Left ventricle myocardium inferior (tissue), 1 donor: ENCODE results near the gene PLCG1. TPM values are rescaled to one million over a fixed set of nuclear protein-coding genes. Genes with fewer than 3 reads are reported as not detected.
A peak's percentile ranks its signal among the peaks of the same experiment; 100 is the strongest.

Experiments used
- DNase-seq: peaks from one replicate; pipeline ENCODE4 v3.0.0-alpha.2; 2020
- H3K27ac ChIP-seq: fragments of 200-600 bp; replicated peaks from 2 replicates; pipeline ENCODE4 v1.8.0; 2021
- H3K27me3 ChIP-seq: fragments of 200-600 bp; 2 replicates; pipeline ENCODE4 v1.8.0; 2021; ENCODE audit warnings: low read depth
- H3K36me3 ChIP-seq: fragments of 200-600 bp; 2 replicates; pipeline ENCODE4 v1.8.0; 2021
- H3K4me1 ChIP-seq: fragments of 200-600 bp; 2 replicates; pipeline ENCODE4 v1.8.0; 2021
- H3K4me3 ChIP-seq: fragments of 200-600 bp; 2 replicates; pipeline ENCODE4 v1.8.0; 2021; ENCODE audit warnings: mild to moderate bottlenecking, moderate library complexity
- H3K9me3 ChIP-seq: fragments of 200-600 bp; replicated peaks from 2 replicates; pipeline ENCODE4 v1.8.0; 2021
- intact Hi-C: fragments of 100-400 bp; cut with micrococcal nuclease; formaldehyde crosslinking; loops from one replicate; pipeline ENCODE4 v1.11.0; 2022
- total RNA-seq: library from RNA; stranded (reverse); fragmentation: NEBNext Ultra II Directional; extraction: Animal tissue kit (Norgen Biotek cat#: 25700); gene quantifications from one replicate; pipeline ENCODE4 v1.2.1, GENCODE V29; 2021
- TF ChIP-seq, protein P1 (sequence below): fragments of 200-600 bp; IDR thresholded peaks from 2 replicates; pipeline ENCODE4 v1.8.0; 2021; ENCODE audit warnings: antibody characterized with exemption, mild to moderate bottlenecking, borderline replicate concordance
- donor health status: DM: no; HTN: yes; CAD: no; lungs with severe emphysema.

PLCG1 gene
- total RNA-seq, 1 donor from 2014 or later = 46.1 TPM

- H3K9me3 ChIP-seq = no peaks in the 10 kb centered on the region
- H3K36me3 ChIP-seq = peaks cover 88% of the 10 kb centered on the region
- H3K27me3 ChIP-seq = no peaks in the 10 kb centered on the region
- intact Hi-C loops = no loop called here
- H3K4me3 ChIP-seq = no peak overlapping the region
- H3K4me1 ChIP-seq = peaks cover 23% of the 10 kb centered on the region
- TF ChIP-seq, protein P1, sequence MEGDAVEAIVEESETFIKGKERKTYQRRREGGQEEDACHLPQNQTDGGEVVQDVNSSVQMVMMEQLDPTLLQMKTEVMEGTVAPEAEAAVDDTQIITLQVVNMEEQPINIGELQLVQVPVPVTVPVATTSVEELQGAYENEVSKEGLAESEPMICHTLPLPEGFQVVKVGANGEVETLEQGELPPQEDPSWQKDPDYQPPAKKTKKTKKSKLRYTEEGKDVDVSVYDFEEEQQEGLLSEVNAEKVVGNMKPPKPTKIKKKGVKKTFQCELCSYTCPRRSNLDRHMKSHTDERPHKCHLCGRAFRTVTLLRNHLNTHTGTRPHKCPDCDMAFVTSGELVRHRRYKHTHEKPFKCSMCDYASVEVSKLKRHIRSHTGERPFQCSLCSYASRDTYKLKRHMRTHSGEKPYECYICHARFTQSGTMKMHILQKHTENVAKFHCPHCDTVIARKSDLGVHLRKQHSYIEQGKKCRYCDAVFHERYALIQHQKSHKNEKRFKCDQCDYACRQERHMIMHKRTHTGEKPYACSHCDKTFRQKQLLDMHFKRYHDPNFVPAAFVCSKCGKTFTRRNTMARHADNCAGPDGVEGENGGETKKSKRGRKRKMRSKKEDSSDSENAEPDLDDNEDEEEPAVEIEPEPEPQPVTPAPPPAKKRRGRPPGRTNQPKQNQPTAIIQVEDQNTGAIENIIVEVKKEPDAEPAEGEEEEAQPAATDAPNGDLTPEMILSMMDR = no peak
- DNase-seq = no peak
- H3K27ac ChIP-seq = peak overlapping the region; percentile 21
Measured at GRCh38 chr20:41168281-41169161, 31.2 kb downstream of the PLCG1 start.

GRCh38 chr20:41169162-41169690 lies 31.9 kb downstream of the PLCG1 start:
- no peak for DNase-seq
- intact Hi-C loops = no loop called here

GRCh38 chr20:41169791-41170351 lies 32.5 kb downstream of the PLCG1 start:
- DNase-seq = no peak
- peak overlapping the region; percentile 89 for H3K27ac ChIP-seq
- no peaks in the 10 kb centered on the region for H3K9me3 ChIP-seq
- no peaks in the 10 kb centered on the region for H3K27me3 ChIP-seq
- peaks cover 37% of the 10 kb centered on the region for H3K4me1 ChIP-seq
- no peak overlapping the region for H3K4me3 ChIP-seq
- intact Hi-C loops = loop anchor here (5.0 kb wide), 1 partner anchor 167 kb away; no protein-coding TSS in a partner anchor
- peaks cover 88% of the 10 kb centered on the region for H3K36me3 ChIP-seq
- TF ChIP-seq, protein P1 = no peak

More at GRCh38 chr20:41169162-41169690, 31.9 kb downstream of the PLCG1 start:
- Histone ChIP-seq H3K27me3 (no peaks in the 10 kb centered on the region), H3K4me3 (no peak overlapping the region), H3K4me1 (peaks cover 30% of the 10 kb centered on the region), H3K36me3 (peaks cover 88% of the 10 kb centered on the region), H3K27ac (peak overlapping the region; percentile 21), H3K9me3 (no peaks in the 10 kb centered on the region)
- TF ChIP-seq, protein P1 = no peak

DNA sequence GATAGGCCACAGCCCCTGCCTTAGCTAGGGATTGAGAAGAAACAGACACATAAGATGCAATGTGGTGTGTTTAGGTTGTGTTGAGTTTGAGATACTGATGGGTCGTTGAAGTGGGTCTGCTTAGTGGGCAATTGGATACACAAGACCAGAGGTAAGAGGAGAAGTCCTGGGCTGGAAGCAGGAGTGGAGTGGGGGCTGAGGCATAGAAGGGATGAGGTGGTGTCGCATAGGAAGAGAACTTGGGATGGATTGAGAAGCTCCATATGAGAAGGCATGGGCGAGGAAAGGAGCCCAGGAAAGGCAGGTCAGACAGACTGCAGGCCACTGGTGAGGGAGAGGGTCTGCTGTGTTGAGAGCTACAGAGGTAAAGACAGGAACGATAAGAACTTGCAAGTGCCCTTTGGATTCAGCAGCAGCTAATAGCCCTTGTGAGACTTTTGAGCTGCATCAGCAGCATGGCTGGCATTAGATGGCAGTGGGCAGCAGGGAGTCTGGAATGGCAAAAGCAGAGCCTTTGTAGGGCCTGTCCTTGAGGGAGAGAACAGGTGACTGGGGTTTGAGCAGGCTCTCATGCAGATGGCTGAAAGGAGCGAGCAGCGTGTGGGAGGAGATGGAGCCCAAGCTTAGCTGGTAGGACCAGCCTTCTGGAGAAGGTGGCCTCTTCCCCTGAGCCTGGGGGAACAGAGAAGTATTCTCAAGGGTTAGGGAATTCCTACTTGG lies 33.2 kb downstream of the PLCG1 start:
- peaks cover 82% of the 10 kb centered on the region for H3K36me3 ChIP-seq
- H3K27me3 ChIP-seq = no peaks in the 10 kb centered on the region
- peak overlapping the region; percentile 89 for H3K27ac ChIP-seq
- TF ChIP-seq, protein P1 = no peak
- H3K4me1 ChIP-seq = peaks cover 44% of the 10 kb centered on the region
- H3K4me3 ChIP-seq = no peak overlapping the region
- intact Hi-C loops = loop anchor here (5.0 kb wide), 1 partner anchor 167 kb away; no protein-coding TSS in a partner anchor
- no peak for DNase-seq
- H3K9me3 ChIP-seq = no peaks in the 10 kb centered on the region

- peaks cover 56% of the 10 kb centered on the region for H3K4me1 ChIP-seq
Measured at GRCh38 chr20:41171736-41172295, 34.5 kb downstream of the PLCG1 start.

More at GRCh38 chr20:41171736-41172295, 34.5 kb downstream of the PLCG1 start:
- H3K27ac ChIP-seq = peak overlapping the region; percentile 89
- no peaks in the 10 kb centered on the region for H3K27me3 ChIP-seq
- H3K4me3 ChIP-seq = no peak overlapping the region
- TF ChIP-seq, protein P1 = no peak
- intact Hi-C loops = loop anchor here (5.0 kb wide), 1 partner anchor 165 kb away; no protein-coding TSS in a partner anchor
- DNase-seq = no peak
- no peaks in the 10 kb centered on the region for H3K9me3 ChIP-seq
- peaks cover 69% of the 10 kb centered on the region for H3K36me3 ChIP-seq
